Ishikawa (cell line): Measurements from ENCODE around the gene PON2.

ENCODE experiments used
- CEBPB ChIP-seq: IDR thresholded peaks from 2 replicates; pipeline ENCODE4 v1.6.1; 2012
- CREB1 ChIP-seq: IDR thresholded peaks from 2 replicates; pipeline ENCODE4 v1.6.1; 2012; ENCODE audit warnings: low read depth
- EGR1 ChIP-seq: IDR thresholded peaks from 2 replicates; pipeline ENCODE4 v1.6.1; 2012
- EP300 ChIP-seq: IDR thresholded peaks from 2 replicates; pipeline ENCODE4 v1.6.1; 2012; ENCODE audit warnings: borderline replicate concordance
- FOXM1 ChIP-seq: IDR thresholded peaks from 2 replicates; pipeline ENCODE4 v1.6.1; 2012; ENCODE audit warnings: low read depth, borderline replicate concordance
- NFIC ChIP-seq: IDR thresholded peaks from 2 replicates; pipeline ENCODE4 v1.6.1; 2012
- RAD21 ChIP-seq: IDR thresholded peaks from 2 replicates; pipeline ENCODE4 v1.6.1; 2012; ENCODE audit warnings: low read depth
- TAF1 ChIP-seq: IDR thresholded peaks from 2 replicates; pipeline ENCODE4 v1.6.1; 2012; ENCODE audit warnings: low read depth, mild to moderate bottlenecking
- TCF12 ChIP-seq: IDR thresholded peaks from 2 replicates; pipeline ENCODE4 v1.6.1; 2012; ENCODE audit warnings: low read depth
- TEAD4 ChIP-seq: IDR thresholded peaks from 2 replicates; pipeline ENCODE4 v1.6.1; 2012
- YY1 ChIP-seq: IDR thresholded peaks from 2 replicates; pipeline ENCODE4 v1.6.1; 2012; ENCODE audit warnings: low read depth
- ZBTB7A ChIP-seq: IDR thresholded peaks from 2 replicates; pipeline ENCODE4 v1.6.1; 2012; ENCODE audit warnings: low read depth
- TF ChIP-seq, protein P1 (sequence below): IDR thresholded peaks from 2 replicates; pipeline ENCODE4 v1.6.1; 2012
- TF ChIP-seq, protein P2 (sequence below): IDR thresholded peaks from 2 replicates; pipeline ENCODE4 v1.6.1; 2012; ENCODE audit warnings: low read depth, mild to moderate bottlenecking
- TF ChIP-seq, protein P3 (sequence below): IDR thresholded peaks from 2 replicates; pipeline ENCODE4 v1.6.1; 2012

PON2 gene

DNA sequence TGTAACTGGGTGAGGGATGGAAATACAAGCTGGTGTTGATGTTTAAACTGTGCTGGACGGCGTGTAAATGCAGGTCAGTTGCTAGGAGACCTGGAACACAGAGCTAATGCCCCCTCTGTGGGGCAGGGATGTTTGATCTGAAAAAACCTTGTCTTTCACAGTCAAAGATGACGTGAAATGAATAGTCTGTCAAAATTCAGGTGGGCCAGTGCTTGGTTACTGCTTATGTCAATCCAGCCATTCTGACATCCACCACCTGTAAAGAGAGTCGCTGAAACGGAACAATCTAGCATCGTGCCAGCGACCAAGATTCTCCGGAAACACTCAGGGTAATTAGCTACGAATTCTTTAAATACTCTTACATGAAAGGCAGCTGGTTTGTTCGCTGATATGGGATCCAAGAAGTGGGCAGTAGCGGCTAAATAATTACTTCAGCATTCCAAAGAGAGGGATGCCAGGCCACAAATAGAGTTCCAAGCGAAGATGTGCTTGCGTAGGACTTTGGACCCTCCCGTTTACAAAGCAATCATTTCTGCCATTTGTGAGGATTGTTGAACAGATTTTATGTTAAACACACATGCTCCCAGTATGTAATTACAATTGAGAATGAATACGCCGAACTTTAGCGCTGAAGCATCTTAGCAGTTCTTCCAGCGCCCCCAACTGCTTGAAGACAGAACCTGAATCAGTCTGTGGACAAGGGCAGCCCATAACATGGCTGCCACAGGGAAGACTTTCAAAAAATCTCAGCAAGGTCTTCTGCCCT, 43.6 kb upstream of the PON2 start:
- 0 out of 2 replicates have a peak, but pooled peaks have one; percentile 29 for TF ChIP-seq YY1
- no peak for TF ChIP-seq TAF1
- TF ChIP-seq RAD21, result peak; percentile 39
- peak; percentile 29; the same call in 1 of the 2 replicates for TF ChIP-seq NFIC
- TF ChIP-seq, protein P1, sequence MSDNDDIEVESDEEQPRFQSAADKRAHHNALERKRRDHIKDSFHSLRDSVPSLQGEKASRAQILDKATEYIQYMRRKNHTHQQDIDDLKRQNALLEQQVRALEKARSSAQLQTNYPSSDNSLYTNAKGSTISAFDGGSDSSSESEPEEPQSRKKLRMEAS, result no peak
- TF ChIP-seq, protein P2, sequence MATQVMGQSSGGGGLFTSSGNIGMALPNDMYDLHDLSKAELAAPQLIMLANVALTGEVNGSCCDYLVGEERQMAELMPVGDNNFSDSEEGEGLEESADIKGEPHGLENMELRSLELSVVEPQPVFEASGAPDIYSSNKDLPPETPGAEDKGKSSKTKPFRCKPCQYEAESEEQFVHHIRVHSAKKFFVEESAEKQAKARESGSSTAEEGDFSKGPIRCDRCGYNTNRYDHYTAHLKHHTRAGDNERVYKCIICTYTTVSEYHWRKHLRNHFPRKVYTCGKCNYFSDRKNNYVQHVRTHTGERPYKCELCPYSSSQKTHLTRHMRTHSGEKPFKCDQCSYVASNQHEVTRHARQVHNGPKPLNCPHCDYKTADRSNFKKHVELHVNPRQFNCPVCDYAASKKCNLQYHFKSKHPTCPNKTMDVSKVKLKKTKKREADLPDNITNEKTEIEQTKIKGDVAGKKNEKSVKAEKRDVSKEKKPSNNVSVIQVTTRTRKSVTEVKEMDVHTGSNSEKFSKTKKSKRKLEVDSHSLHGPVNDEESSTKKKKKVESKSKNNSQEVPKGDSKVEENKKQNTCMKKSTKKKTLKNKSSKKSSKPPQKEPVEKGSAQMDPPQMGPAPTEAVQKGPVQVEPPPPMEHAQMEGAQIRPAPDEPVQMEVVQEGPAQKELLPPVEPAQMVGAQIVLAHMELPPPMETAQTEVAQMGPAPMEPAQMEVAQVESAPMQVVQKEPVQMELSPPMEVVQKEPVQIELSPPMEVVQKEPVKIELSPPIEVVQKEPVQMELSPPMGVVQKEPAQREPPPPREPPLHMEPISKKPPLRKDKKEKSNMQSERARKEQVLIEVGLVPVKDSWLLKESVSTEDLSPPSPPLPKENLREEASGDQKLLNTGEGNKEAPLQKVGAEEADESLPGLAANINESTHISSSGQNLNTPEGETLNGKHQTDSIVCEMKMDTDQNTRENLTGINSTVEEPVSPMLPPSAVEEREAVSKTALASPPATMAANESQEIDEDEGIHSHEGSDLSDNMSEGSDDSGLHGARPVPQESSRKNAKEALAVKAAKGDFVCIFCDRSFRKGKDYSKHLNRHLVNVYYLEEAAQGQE, result no peak

DNA sequence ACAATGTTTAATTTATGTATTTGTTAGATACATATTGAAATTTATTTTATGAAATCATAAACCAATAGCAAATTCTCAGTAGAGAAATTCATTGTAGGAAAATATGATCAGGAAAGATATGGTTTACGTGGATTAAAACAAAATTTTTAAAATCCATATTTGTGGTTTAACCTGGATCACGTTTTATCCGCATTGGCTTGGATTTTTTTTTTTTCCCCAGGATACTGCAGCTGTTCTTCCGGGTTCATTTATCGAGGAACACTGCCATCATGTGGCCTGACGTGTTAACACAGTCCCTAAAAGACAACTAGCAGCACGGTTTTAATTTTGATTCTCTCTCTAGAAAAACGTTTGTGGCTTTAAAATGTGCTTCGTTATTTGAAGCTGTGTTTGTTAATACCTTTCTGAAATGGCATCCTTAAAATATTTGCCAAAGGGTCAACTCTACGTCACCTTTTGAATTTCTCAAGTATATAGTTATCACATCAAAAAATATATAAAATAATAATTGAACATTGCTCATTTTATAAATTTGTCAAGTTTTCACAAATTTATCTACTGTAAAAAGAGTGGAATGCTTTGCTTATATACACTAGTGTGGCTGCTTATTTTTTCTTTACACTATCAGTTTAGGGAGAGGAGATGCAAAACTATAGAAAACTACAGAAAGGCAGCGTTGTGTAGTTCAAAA, 42.2 kb upstream of the PON2 start:
- TF ChIP-seq TAF1 (no peak), RAD21 (peak; percentile 88)
- TF ChIP-seq, protein P1, result no peak

DNA sequence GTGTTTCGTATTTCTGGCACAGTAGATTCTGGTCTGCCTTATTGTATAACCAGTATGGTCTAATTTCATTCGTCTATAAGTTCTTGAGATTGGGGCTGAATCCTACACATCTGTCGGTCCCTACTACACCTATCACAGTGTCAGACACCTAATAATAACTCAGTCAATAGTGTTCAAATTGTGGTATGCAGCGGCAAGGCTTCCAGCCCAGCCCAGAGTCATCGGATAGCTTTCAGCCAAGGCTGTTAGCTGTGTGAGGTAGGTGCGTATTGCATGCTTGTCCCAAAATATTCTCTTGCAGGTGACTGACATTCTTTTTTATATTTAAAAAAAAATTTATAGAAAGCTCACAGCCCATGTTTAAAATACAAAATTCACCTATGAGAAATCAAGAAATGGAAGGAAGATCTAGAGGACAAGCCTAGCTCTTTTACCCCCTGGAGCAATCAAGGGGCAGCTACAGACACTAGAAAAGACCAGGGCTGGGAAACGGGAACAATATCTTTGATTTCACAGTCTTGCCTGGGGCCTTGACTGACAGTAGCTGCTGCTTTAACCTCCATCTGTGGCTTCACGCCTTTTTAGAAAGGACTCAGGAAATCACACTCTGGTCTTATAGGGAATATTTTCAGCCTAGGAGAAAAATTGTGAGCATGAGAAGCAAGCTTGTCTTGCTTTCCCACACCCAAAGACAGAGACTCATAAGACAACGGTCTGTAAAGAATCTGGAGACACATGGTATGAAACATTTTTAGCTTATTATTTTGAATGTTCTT, 41.4 kb upstream of the PON2 start:
- TF ChIP-seq, protein P2, result no peak
- TF ChIP-seq, protein P1, result no peak
- no peak for TF ChIP-seq RAD21
- no peak for TF ChIP-seq EP300
- no peak for TF ChIP-seq CEBPB
- no peak for TF ChIP-seq TEAD4
- TF ChIP-seq, protein P3, sequence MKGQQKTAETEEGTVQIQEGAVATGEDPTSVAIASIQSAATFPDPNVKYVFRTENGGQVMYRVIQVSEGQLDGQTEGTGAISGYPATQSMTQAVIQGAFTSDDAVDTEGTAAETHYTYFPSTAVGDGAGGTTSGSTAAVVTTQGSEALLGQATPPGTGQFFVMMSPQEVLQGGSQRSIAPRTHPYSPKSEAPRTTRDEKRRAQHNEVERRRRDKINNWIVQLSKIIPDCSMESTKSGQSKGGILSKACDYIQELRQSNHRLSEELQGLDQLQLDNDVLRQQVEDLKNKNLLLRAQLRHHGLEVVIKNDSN, result no peak
- no peak for TF ChIP-seq ZBTB7A
- TF ChIP-seq YY1, result no peak
- TF ChIP-seq EGR1, result no peak
- no peak for TF ChIP-seq FOXM1

DNA sequence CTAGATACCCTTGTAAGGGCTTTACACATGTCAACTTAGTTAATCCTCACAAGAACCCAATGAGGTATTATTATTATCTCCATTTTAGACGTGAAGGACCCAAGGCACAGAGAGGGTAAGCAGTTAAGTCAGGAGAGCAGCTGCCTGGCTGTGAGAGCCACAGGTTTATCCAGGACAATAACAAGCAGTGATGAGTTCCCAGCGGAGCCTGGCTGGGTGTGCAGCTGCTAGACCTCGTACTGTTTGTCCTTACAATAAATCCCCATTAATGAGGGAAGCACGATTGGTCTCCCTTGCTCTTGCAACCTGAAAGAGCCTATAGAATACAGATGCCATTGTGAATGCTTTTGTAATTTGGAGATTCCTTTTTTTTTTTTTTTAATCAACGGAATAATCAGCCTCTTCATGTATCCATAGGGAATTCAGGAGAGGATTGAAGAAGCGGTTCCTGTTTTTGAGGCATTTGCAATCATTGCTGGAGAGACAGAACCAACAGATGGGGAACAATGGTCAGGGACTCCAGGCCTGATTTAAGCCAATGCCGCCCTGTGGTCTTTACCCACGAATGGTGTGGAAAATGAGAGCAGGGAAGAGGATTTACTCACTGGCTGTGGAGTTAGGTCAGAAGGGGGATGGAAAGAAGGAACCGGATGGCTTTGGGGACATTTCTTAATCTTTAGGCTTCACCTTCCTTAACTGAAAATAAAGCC, 38.6 kb upstream of the PON2 start:
- TF ChIP-seq, protein P3, result no peak
- no peak for TF ChIP-seq CREB1
- TF ChIP-seq, protein P2, result no peak
- no peak for TF ChIP-seq ZBTB7A
- TF ChIP-seq TCF12, result no peak
- no peak for TF ChIP-seq YY1
- no peak for TF ChIP-seq TAF1
- TF ChIP-seq EP300, result no peak
- TF ChIP-seq, protein P1, result no peak
- TF ChIP-seq NFIC, result no peak
- TF ChIP-seq CEBPB, result no peak
- no peak for TF ChIP-seq FOXM1
